PC-3 (cell line): ENCODE measurements around the gene TNFSF11.

Source experiments
- EZH2phosphoT487 ChIP-seq: fragments of 300-600 bp; sonication (generic); IDR thresholded peaks from 2 replicates; pipeline ENCODE4 v1.6.1; 2018; ENCODE audit warnings: mild to moderate bottlenecking, antibody characterized with exemption, low read length, borderline replicate concordance
- TF ChIP-seq, protein P1 (sequence below): fragments of 300-600 bp; sonication (generic); conservative IDR thresholded peaks from 2 replicates; pipeline ENCODE4 v1.5.1; 2017; ENCODE audit warnings: antibody characterized with exemption, low read depth, mild to moderate bottlenecking, low read length

DNA sequence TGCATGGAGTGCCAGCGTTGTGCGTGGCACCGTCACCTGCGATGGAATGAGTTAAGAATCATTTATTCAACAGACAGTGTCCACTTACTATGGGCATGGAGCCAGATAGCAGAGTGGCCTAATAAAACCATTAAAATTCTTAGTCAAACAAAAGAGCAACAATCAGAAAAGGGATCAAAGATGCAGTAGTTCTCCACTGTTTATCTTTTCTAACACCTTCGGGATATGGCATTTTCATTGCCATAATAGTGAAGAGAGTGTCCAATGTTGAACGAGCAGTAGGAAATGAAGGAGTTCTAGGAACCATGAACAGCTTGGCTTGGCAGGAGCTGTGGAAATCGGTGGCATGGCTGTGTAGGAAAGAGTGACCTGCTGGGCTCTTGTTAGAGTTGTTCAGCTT, 2.0 kb downstream of the TNFSF11 start:
- TF ChIP-seq, protein P1, sequence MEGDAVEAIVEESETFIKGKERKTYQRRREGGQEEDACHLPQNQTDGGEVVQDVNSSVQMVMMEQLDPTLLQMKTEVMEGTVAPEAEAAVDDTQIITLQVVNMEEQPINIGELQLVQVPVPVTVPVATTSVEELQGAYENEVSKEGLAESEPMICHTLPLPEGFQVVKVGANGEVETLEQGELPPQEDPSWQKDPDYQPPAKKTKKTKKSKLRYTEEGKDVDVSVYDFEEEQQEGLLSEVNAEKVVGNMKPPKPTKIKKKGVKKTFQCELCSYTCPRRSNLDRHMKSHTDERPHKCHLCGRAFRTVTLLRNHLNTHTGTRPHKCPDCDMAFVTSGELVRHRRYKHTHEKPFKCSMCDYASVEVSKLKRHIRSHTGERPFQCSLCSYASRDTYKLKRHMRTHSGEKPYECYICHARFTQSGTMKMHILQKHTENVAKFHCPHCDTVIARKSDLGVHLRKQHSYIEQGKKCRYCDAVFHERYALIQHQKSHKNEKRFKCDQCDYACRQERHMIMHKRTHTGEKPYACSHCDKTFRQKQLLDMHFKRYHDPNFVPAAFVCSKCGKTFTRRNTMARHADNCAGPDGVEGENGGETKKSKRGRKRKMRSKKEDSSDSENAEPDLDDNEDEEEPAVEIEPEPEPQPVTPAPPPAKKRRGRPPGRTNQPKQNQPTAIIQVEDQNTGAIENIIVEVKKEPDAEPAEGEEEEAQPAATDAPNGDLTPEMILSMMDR = no peak
- no peak for TF ChIP-seq EZH2phosphoT487
